GM23338 (cell line): ENCODE data around the gene RPL14. TPM values are rescaled to one million over a fixed set of nuclear protein-coding genes. Genes with fewer than 3 reads are reported as not detected.

Experiments
- ATAC-seq: fragments of 200-7000 bp; cut with Tn5 transposase; 3 replicates; pipeline ENCODE4 v1.9.1; 2020
- DNase-seq: peaks from one replicate; pipeline ENCODE4 v3.0.0-alpha.2; 2015; ENCODE audit warnings: low spot score
- H2AFZ ChIP-seq: fragments of 200-600 bp; sonication (generic); 2 replicates; pipeline ENCODE4 v1.8.0; 2016; ENCODE audit warnings: antibody characterized with exemption, mild to moderate bottlenecking, moderate library complexity
- H3F3A ChIP-seq: fragments of 200-600 bp; sonication (generic); replicated peaks from 2 replicates; pipeline ENCODE4 v1.8.0; 2017; ENCODE audit warnings: antibody characterized with exemption, mixed run types, low read depth
- H3K27ac ChIP-seq: fragments of 200-600 bp; sonication (generic); 2 replicates; pipeline ENCODE4 v1.6.1; 2016; ENCODE audit warnings: low read depth
- H3K27me3 ChIP-seq: fragments of 200-600 bp; sonication (generic); 2 replicates; pipeline ENCODE4 v1.8.0; 2016; ENCODE audit warnings: mild to moderate bottlenecking, mixed run types, moderate library complexity; ENCODE audit not compliant: insufficient read depth
- H3K36me3 ChIP-seq: fragments of 200-600 bp; sonication (generic); 2 replicates; pipeline ENCODE4 v1.8.0; 2016; ENCODE audit warnings: mild to moderate bottlenecking; ENCODE audit not compliant: insufficient read depth
- H3K4me1 ChIP-seq: fragments of 200-600 bp; sonication (generic); 2 replicates; pipeline ENCODE4 v1.8.0; 2016; ENCODE audit warnings: mild to moderate bottlenecking, moderate library complexity; ENCODE audit not compliant: insufficient read depth
- H3K4me2 ChIP-seq: fragments of 200-600 bp; sonication (generic); 2 replicates; pipeline ENCODE4 v1.7.1; 2017; ENCODE audit warnings: mixed run types
- H3K4me3 ChIP-seq: fragments of 200-600 bp; sonication (generic); 2 replicates; pipeline ENCODE4 v1.6.1; 2016; ENCODE audit warnings: mixed run types
- H3K79me2 ChIP-seq: fragments of 200-600 bp; sonication (generic); replicated peaks from 2 replicates; pipeline ENCODE4 v1.8.0; 2017; ENCODE audit warnings: mild to moderate bottlenecking; ENCODE audit not compliant: insufficient read depth
- H3K9me2 ChIP-seq: fragments of 200-600 bp; sonication (generic); 2 replicates; pipeline ENCODE4 v1.8.0; 2017; ENCODE audit not compliant: insufficient read depth
- H4K20me1 ChIP-seq: fragments of 200-600 bp; sonication (generic); replicated peaks from 2 replicates; pipeline ENCODE4 v1.8.0; 2017; ENCODE audit warnings: mild to moderate bottlenecking; ENCODE audit not compliant: insufficient read depth
- H3K27ac Mint-ChIP-seq: 2 replicates; pipeline ENCODE4 v1.8.0; 2020; ENCODE audit warnings: inconsistent platforms, mild to moderate bottlenecking, moderate library complexity, mixed read lengths
- H3K27me3 Mint-ChIP-seq: 3 replicates; pipeline ENCODE4 v1.8.0; 2022; ENCODE audit warnings: low read depth, mild to moderate bottlenecking, moderate library complexity, mixed read lengths, inconsistent platforms; ENCODE audit not compliant: insufficient read depth, poor library complexity
- H3K36me3 Mint-ChIP-seq: 3 replicates; pipeline ENCODE4 v1.8.0; 2021; ENCODE audit warnings: low read depth, mild to moderate bottlenecking, inconsistent platforms, moderate library complexity, mixed read lengths
- H3K4me1 Mint-ChIP-seq: 3 replicates; pipeline ENCODE4 v1.8.0; 2020; ENCODE audit warnings: mild to moderate bottlenecking, inconsistent platforms, mixed read lengths
- H3K4me3 Mint-ChIP-seq: 3 replicates; pipeline ENCODE4 v1.8.0; 2021; ENCODE audit warnings: moderate library complexity, mild to moderate bottlenecking, inconsistent platforms, mixed read lengths
- H3K9me3 Mint-ChIP-seq: 3 replicates; pipeline ENCODE4 v1.8.0; 2020; ENCODE audit warnings: moderate library complexity, mild to moderate bottlenecking, inconsistent platforms, mixed read lengths
- CREB1 ChIP-seq: fragments of 250-450 bp; sonication (Bioruptor Pico); IDR thresholded peaks from 2 replicates; pipeline ENCODE4 v1.5.0; 2020; ENCODE audit warnings: low read depth, mild to moderate bottlenecking, moderate library complexity
- CTCF ChIP-seq, 2 experiments: fragments of 200-600 bp in 1 of 2; sonication (generic) in 1 of 2; conservative IDR thresholded peaks; 2 replicates each; pipeline versions ENCODE4 v1.5.1 to v1.6.1; 2016 to 2017; ENCODE audit warnings: antibody characterized with exemption in 2 of 2, low read depth in 2 of 2, mild to moderate bottlenecking in 2 of 2, moderate library complexity in 1 of 2
- ETS1 ChIP-seq: IDR thresholded peaks from 2 replicates; pipeline ENCODE4 v1.6.1; 2016; ENCODE audit warnings: antibody characterized with exemption
- EZH2 ChIP-seq: fragments of 200-600 bp; sonication (generic); IDR thresholded peaks from one replicate; pipeline ENCODE4 v1.8.0; 2017; ENCODE audit warnings: antibody characterized with exemption, mild to moderate bottlenecking, low read depth; ENCODE audit not compliant: unreplicated experiment
- EZH2phosphoT487 ChIP-seq: fragments of 200-600 bp; sonication (generic); IDR thresholded peaks from one replicate; pipeline ENCODE4 v1.8.1; 2018; ENCODE audit warnings: antibody characterized with exemption; ENCODE audit not compliant: unreplicated experiment
- JUNB ChIP-seq: IDR thresholded peaks from one replicate; pipeline ENCODE4 v1.6.1; 2016; ENCODE audit warnings: antibody characterized with exemption; ENCODE audit not compliant: unreplicated experiment
- NANOG ChIP-seq: IDR thresholded peaks from 2 replicates; pipeline ENCODE4 v1.6.1; 2016; ENCODE audit warnings: antibody characterized with exemption, borderline replicate concordance
- POLR2AphosphoS5 ChIP-seq: IDR thresholded peaks from 2 replicates; pipeline ENCODE4 v1.6.1; 2016; ENCODE audit warnings: antibody characterized with exemption, low read depth
- REST ChIP-seq: IDR thresholded peaks from one replicate; pipeline ENCODE4 v1.6.1; 2018; ENCODE audit warnings: antibody characterized with exemption; ENCODE audit not compliant: unreplicated experiment
- STAT1 ChIP-seq: IDR thresholded peaks from one replicate; pipeline ENCODE4 v1.6.1; 2016; ENCODE audit warnings: antibody characterized with exemption; ENCODE audit not compliant: unreplicated experiment
- ZNF114 ChIP-seq: fragments of 250-450 bp; sonication (Bioruptor Pico); IDR thresholded peaks from 2 replicates; pipeline ENCODE4 v1.5.0; 2020; ENCODE audit warnings: mild to moderate bottlenecking, moderate library complexity
- ZNF331 ChIP-seq: fragments of 250-450 bp; sonication (Bioruptor Pico); IDR thresholded peaks from 2 replicates; pipeline ENCODE4 v1.5.0; 2020; ENCODE audit warnings: low read depth, mild to moderate bottlenecking, moderate library complexity
- ZNF462 ChIP-seq: fragments of 250-450 bp; sonication (Bioruptor Pico); IDR thresholded peaks from 2 replicates; pipeline ENCODE4 v1.5.0; 2020; ENCODE audit warnings: mild to moderate bottlenecking, moderate library complexity
- polyA plus RNA-seq: library from polyadenylated mRNA; unstranded; fragments of >200 nt; fragmentation: Nextera tagmentation; extraction: Ambion mirVana; gene quantifications from 2 replicates; pipeline ENCODE4 v1.2.1, GENCODE V29; 2016
- total RNA-seq: library from RNA; depleted of rRNA; stranded (reverse); fragments of >200 nt; shearing (Covaris generic); gene quantifications from 2 replicates; pipeline ENCODE4 v1.2.3, GENCODE V29; 2014

RPL14 gene
- total and polyA plus RNA-seq, 2 experiments from 2014 or later, result 596 to 1,748 TPM

- ATAC-seq (peak; percentile 98), DNase-seq (peak; percentile 96)
- H3K27me3 Mint-ChIP-seq, result peaks cover 3% of the 10 kb centered on the region
- peak within 1 kb of the TSS; percentile 98 for H3K4me3 Mint-ChIP-seq
- H3K4me1 ChIP-seq, result peaks cover 17% of the 10 kb centered on the region
- 0 out of 2 replicates have a peak, but pooled peaks cover 5% of the 10 kb centered on the region for H3K36me3 ChIP-seq
- 0 out of 2 replicates have a peak, but pooled peaks cover 2% of the 10 kb centered on the region for H3F3A ChIP-seq
- no peaks in the 10 kb centered on the region for H3K9me3 Mint-ChIP-seq
- peak within 1 kb of the TSS; percentile 69 for H3K4me3 ChIP-seq
- TF ChIP-seq STAT1, result no peak
- no peak for TF ChIP-seq ZNF462 (CRISPR knock-in tag)
- no peak for TF ChIP-seq JUNB
- TF ChIP-seq ZNF114 (CRISPR knock-in tag), result no peak
- TF ChIP-seq CTCF (conservative IDR thresholded peaks at IDR 0.05; ENCODE audit: low read depth in 2 of 2), result peak; percentile 56 to 73
- no peak for TF ChIP-seq EZH2
- TF ChIP-seq POLR2AphosphoS5, result peak; percentile 83
- no peak for TF ChIP-seq ZNF331
- peak; percentile 78 for TF ChIP-seq CREB1 (CRISPR knock-in tag)
- TF ChIP-seq REST, result no peak
- no peak for TF ChIP-seq EZH2phosphoT487
- no peak for TF ChIP-seq NANOG
- TF ChIP-seq ETS1, result 0 out of 2 replicates have a peak, but pooled peaks have one; percentile 25
- peaks cover 32% of the 10 kb centered on the region for H3K36me3 Mint-ChIP-seq
- peaks cover 36% of the 10 kb centered on the region for H3K79me2 ChIP-seq
- peak within 1 kb of the TSS; percentile 91 for H3K4me2 ChIP-seq
- peak within 1 kb of the TSS; percentile 89 for H3K27ac ChIP-seq
- H2AFZ ChIP-seq, result peak within 1 kb of the TSS; percentile 99
- H3K27ac Mint-ChIP-seq, result peak within 1 kb of the TSS; percentile 95
- H3K27me3 ChIP-seq, result no peaks in the 10 kb centered on the region
- H3K4me1 Mint-ChIP-seq, result peaks cover 4% of the 10 kb centered on the region
- H4K20me1 ChIP-seq, result 0 out of 2 replicates have a peak, but pooled peaks cover 3% of the 10 kb centered on the region
- H3K9me2 ChIP-seq, result no peaks in the 10 kb centered on the region
Observed at GRCh38 chr3:40505599-40506462, 48.7 kb downstream of the RPL14 start, which contains the start of gene ZNF620. Gene ZNF620 (plus strand): TSS chr3:40506039. CDS start chr3:40506353, 314 bp downstream.
